Gastroesophageal sphincter (tissue), 4 donors: Measurements from ENCODE around the gene EFHC1. TPM values are rescaled to one million over a fixed set of nuclear protein-coding genes. Genes with fewer than 3 reads are reported as not detected.

Experiments
- ATAC-seq: fragments of 150-250 bp; one replicate; pipeline ENCODE4 v1.9.1; 2016; ENCODE audit warnings: mild to moderate bottlenecking, moderate library complexity
- H3K27ac ChIP-seq, 4 donors: fragments of 200-600 bp; sonication (generic) in 3 of 4; 1 replicate in 3 of 4; 2 replicates in 1 of 4; pipeline ENCODE4 v1.5.1; 2016 to 2019
- H3K27me3 ChIP-seq: fragments of 200-600 bp; sonication (generic); one replicate; pipeline ENCODE4 v1.5.1; 2019
- H3K36me3 ChIP-seq, 2 donors: fragments of 200-600 bp; sonication (generic); one replicate each; pipeline ENCODE4 v1.5.1; 2019; ENCODE audit warnings: control low read depth in 1 of 2
- H3K4me1 ChIP-seq, 3 donors: fragments of 200-600 bp; sonication (generic); 1 replicate in 2 of 3; 2 replicates in 1 of 3; pipeline ENCODE4 v1.5.1; 2016 to 2019; ENCODE audit warnings: control low read depth in 2 of 3
- H3K4me3 ChIP-seq, 2 donors: fragments of 200-600 bp; sonication (generic); one replicate each; pipeline ENCODE4 v1.5.1; 2019; ENCODE audit warnings: mild to moderate bottlenecking in 1 of 2, moderate library complexity in 1 of 2
- H3K9me3 ChIP-seq, 3 donors: fragments of 200-600 bp; sonication (generic); one replicate each; pipeline ENCODE4 v1.5.1; 2017 to 2019; ENCODE audit warnings: control low read depth in 2 of 3
- EP300 ChIP-seq: sonication (generic); formaldehyde crosslinking; IDR thresholded peaks from one replicate; pipeline ENCODE4 v1.6.1; 2017; ENCODE audit warnings: antibody characterized with exemption, mild to moderate bottlenecking
- POLR2A ChIP-seq, 2 donors: fragments of 450-650 bp; IDR thresholded peaks; one replicate each; pipeline ENCODE4 v1.6.1; 2017; ENCODE audit warnings: antibody characterized with exemption in 2 of 2, mild to moderate bottlenecking in 2 of 2, moderate library complexity in 1 of 2
- POLR2AphosphoS5 ChIP-seq: sonication (generic); formaldehyde crosslinking; IDR thresholded peaks from one replicate; pipeline ENCODE4 v1.6.1; 2017; ENCODE audit warnings: antibody characterized with exemption
- WGBS, 2 donors: methylation state at CpG; one replicate each; pipeline ENCODE4 v1.1.5; 2018; ENCODE audit warnings: low coverage in 1 of 2; 5-methylcytosine and 5-hydroxymethylcytosine counted together
- total RNA-seq, 4 donors: library from RNA; depleted of rRNA; stranded (reverse); fragments of >200 nt; gene quantifications; one replicate each; pipeline ENCODE4 v1.1.0, GENCODE V29; 2016
- TF ChIP-seq, protein P1 (sequence below), 4 experiments: fragments of 200-600 bp in 2 of 4; fragments of 450-650 bp in 2 of 4; sonication (generic) in 1 of 4; IDR thresholded peaks; one replicate each; pipeline ENCODE4 v1.5.1; 2017 to 2019; ENCODE audit warnings: antibody characterized with exemption in 4 of 4, mild to moderate bottlenecking in 2 of 4, moderate library complexity in 2 of 4

Gene EFHC1
- total RNA-seq, 4 donors from 2014 or later = 5.1 to 27.4 (median 12.9) TPM

DNA sequence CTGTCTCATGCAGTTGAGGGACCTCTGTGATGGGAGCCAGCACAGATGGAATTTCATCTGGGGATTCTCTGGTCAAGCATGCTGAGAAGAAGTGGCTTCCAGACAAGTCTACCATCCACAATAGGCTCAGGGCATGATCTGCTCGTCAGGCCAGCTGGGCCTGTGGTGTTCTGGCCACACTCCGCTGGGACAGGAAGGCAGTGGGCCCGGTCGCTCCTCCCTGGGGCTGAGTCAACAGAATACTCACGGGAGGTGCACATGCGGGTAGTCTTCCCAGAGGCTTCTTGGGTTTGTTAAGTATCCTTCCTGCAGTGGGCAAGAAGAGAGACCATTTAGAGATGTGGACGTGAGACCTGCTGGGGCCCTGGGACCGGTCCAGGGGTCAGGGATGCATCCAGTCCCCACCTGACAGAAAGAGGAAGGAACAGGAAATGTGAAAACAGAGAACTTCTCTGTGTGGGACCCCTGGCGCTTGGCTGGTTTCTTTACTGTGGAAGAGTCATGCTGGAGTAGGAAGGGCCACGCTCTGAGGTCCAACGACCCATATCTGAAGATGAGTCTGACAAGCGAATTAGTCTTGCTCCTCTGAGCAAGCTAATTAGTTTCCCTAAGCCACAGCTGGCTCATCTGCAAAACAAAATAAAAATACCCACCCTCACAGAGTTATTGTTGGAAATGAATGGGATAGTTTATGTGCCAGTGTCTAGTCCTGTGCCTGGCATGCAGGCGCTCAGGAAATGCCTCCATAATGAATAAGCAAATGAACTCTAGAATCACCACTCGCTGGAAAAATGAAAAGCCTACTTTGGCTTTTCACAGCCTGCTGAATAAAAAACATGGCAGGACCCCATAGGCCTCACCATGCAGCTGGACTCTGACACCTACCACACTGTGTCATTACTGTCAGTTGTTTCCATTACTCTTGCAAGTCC, 89.4 kb downstream of the EFHC1 start:
- Histone ChIP-seq H3K27me3 (no peaks in the 10 kb centered on the region), H3K4me3 (no peak overlapping the region), H3K27ac (peak overlapping the region in 2 of 4 donors; percentile 21 to 88), H3K9me3 (no peaks in the 10 kb centered on the region), H3K4me1 (peaks cover 4 to 78% (median 28%) of the 10 kb centered on the region in 3 donors), H3K36me3 (peaks cover 0 to 67% of the 10 kb centered on the region in 2 donors)
- TF ChIP-seq EP300 = no peak
- no peak for TF ChIP-seq POLR2A (IDR thresholded peaks at IDR 0.05)
- TF ChIP-seq, protein P1, sequence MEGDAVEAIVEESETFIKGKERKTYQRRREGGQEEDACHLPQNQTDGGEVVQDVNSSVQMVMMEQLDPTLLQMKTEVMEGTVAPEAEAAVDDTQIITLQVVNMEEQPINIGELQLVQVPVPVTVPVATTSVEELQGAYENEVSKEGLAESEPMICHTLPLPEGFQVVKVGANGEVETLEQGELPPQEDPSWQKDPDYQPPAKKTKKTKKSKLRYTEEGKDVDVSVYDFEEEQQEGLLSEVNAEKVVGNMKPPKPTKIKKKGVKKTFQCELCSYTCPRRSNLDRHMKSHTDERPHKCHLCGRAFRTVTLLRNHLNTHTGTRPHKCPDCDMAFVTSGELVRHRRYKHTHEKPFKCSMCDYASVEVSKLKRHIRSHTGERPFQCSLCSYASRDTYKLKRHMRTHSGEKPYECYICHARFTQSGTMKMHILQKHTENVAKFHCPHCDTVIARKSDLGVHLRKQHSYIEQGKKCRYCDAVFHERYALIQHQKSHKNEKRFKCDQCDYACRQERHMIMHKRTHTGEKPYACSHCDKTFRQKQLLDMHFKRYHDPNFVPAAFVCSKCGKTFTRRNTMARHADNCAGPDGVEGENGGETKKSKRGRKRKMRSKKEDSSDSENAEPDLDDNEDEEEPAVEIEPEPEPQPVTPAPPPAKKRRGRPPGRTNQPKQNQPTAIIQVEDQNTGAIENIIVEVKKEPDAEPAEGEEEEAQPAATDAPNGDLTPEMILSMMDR (IDR thresholded peaks at IDR 0.05) = no peak
- no peak for TF ChIP-seq POLR2AphosphoS5
- no peak for ATAC-seq
- WGBS, 2 donors = 93 to 94% methylated on average over 7 to 8 of the region's 14 CpGs

DNA sequence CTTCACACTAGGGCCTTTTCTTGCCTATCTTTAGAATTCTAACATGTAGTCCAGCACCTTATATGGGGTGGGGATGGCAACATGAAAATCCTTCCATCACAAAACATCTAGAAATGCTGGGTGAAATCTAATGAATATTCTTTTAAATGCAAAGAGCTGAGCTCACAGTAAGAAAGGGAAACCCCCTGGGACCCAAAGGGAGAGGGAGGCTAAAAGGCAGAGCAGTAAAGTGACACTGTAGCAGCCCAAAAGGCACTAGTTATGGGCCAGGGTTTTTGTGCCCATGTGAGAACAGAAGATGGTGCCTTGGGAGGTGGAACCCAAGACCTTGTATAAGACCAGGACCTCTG, 90.0 kb downstream of the EFHC1 start:
- Histone ChIP-seq H3K4me1 (peaks cover 4 to 78% (median 24%) of the 10 kb centered on the region in 3 donors), H3K9me3 (no peaks in the 10 kb centered on the region), H3K4me3 (no peak overlapping the region), H3K36me3 (peaks cover 0 to 67% of the 10 kb centered on the region in 2 donors), H3K27ac (peak overlapping the region in 2 of 4 donors; percentile 21 to 88), H3K27me3 (no peaks in the 10 kb centered on the region)
- no peak for ATAC-seq
- TF ChIP-seq EP300 (no peak), POLR2AphosphoS5 (no peak), POLR2A (IDR thresholded peaks at IDR 0.05) (no peak)
- TF ChIP-seq, protein P1 (IDR thresholded peaks at IDR 0.05) = no peak

DNA sequence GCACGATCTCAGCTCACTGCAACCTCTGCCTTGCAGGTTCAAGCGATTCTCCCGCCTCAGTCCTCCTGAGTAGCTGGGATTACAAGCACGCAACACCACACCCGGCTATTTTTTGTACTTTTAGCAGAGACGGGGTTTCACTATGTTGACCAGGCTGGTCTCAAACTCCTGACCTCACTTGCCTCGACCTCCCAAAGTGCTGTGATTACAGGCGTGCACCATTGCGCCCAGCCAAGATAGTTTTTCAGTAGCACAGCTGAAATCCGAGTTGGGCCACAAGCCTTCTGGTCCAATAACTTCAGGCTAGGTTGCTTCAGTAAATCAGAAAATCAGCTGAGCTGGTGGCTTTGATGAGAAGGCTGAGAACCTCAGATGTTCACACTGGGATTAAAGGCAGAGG, 91.0 kb downstream of the EFHC1 start:
- Histone ChIP-seq H3K36me3 (peaks cover 0 to 72% of the 10 kb centered on the region in 2 donors), H3K9me3 (no peaks in the 10 kb centered on the region), H3K4me1 (peaks cover 4 to 78% (median 24%) of the 10 kb centered on the region in 3 donors), H3K27me3 (no peaks in the 10 kb centered on the region), H3K4me3 (no peak overlapping the region), H3K27ac (peak overlapping the region; percentile 67 to 88 (median 84))
- WGBS, 2 donors = 77 to 78% methylated on average over 5 to 9 of the region's 10 CpGs
- TF ChIP-seq POLR2AphosphoS5 (no peak), EP300 (no peak), POLR2A (IDR thresholded peaks at IDR 0.05) (no peak)
- TF ChIP-seq, protein P1 (IDR thresholded peaks at IDR 0.05) = no peak
- ATAC-seq = no peak

DNA sequence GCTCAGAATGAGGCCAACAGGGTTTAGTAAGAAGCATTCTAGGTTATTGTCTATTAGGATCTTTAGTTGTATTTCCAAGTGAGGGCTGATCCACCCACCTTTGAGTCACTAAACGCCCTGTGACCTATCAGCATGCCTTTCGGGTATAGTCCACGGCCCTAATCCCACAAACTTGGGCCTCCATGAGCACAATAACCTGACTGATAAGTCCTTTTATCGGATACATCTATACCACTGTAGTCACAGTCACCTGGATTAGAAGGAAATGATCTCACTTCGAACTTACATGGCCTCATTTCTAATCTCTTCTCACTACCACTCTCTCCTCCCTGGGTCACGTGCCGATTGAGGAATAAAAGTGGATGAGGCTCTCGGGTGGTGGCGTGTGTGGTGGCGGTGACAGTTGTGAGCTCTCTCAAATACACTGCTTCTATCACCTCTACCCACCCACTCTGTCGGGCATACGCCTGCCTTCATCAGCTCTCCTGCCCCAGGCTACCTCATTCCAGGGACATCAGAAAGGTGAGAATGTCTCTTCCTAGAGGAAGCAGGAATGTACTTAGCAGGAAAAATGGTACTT, 91.5 kb downstream of the EFHC1 start:
- Histone ChIP-seq H3K4me1 (peaks cover 4 to 78% (median 24%) of the 10 kb centered on the region in 3 donors), H3K27me3 (no peaks in the 10 kb centered on the region), H3K9me3 (no peaks in the 10 kb centered on the region), H3K36me3 (peaks cover 0 to 72% of the 10 kb centered on the region in 2 donors), H3K27ac (peak overlapping the region; percentile 67 to 88 (median 84)), H3K4me3 (no peak overlapping the region)
- TF ChIP-seq EP300 (no peak), POLR2A (IDR thresholded peaks at IDR 0.05) (no peak), POLR2AphosphoS5 (no peak)
- TF ChIP-seq, protein P1 (IDR thresholded peaks at IDR 0.05) = no peak
- 60 to 70% methylated on average over 6 to 10 of the region's 12 CpGs for WGBS, 2 donors
- peak; percentile 11 for ATAC-seq
